ENCODE measurements around the gene CD2AP.
"Not testable (repeated sequence)": the region's sequence is repeated elsewhere in the genome, so short reads cannot be mapped to it uniquely, and the experiment has no call there.

The CD2AP gene

DNA sequence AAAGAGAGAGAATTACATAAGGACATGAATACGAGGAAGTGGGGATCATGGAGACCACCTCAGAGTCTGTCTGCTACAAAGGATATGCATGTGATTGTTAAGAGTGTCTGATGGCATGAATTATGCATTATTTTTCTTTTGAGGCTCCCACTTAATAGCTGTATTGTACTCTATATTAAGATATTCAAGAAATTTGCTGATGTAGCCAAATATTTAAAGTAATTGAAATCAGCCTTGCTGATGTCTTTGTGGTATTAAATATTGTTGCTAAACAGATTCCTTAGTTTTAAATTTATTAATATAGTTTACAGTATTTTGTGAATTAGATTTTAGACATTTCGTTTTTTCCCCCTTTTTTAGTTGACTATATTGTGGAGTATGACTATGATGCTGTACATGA is 25.3 kb downstream of the CD2AP start:
- DNase-seq: no peak

- DNase-seq: no peak
Measured at GRCh38 chr6:47509937-47510336, 32.3 kb downstream of the CD2AP start.

- DNase-seq: no peak
Measured at GRCh38 chr6:47512872-47513271, 35.3 kb downstream of the CD2AP start.

DNA sequence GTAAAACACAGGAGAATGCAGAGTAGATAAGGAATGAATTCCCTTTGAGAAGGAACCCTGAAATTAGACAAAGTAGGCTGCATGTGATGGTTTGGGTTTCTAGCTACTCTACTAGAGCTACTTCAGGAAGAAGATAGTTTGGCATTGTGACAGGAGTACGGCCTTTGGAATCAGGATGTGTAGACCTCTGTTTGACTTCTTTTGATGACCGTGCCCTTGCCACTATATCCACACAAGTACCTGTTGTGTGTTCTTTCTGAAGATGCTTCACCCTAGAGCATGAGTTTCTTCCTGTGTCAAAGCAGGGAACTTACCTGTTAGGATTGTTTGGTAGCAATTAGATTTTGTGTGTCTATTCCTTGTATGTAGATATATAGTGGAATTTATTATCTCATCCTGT is 41.7 kb downstream of the CD2AP start:
- no peak for DNase-seq

DNA sequence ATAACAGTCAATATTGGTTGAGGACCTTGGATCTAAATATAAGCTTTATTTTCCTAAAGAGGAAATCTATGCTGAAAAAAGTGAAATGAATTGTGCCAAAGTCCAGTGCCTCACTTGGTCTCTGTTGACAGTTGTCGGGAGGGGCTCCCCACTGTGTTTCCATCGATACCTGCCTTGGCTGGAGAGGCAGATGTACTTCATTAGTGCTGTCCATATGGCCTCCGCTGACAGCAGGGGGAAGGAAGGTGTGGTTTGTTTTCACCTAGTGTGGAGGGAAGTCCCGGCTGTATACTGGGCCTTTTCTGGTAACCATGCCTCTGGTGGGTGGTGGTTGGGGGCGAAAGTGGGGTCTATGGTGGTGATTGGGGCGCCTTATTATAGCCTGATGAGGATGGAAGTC is 42.7 kb downstream of the CD2AP start:
- DNase-seq: no peak

DNA sequence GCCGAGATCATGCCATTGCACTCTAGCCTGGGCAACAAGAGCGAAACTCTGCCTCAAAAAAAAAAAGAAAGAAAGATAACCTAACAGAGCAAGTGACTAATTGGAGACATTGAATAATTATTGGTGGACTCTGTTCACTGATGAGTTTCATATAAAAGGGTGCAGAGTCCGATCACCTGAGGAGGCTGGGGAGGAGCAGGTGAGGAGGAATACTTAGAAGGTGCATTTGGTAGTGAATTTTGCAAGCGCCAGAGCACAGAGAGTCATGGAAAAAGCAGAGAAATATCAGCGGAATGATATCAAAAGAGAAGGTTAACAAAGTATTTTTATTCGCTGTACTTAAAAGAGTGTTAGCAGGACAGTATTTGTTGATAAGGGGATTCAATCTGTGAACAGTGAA is 44.4 kb downstream of the CD2AP start:
- no peak for DNase-seq

- DNase-seq: no peak
Measured at GRCh38 chr6:47524136-47524845, 46.7 kb downstream of the CD2AP start.

GRCh38 chr6:47525330-47526057 is 47.9 kb downstream of the CD2AP start:
- no peak for DNase-seq

- DNase-seq: no peak
Measured at GRCh38 chr6:47527274-47527673, 49.7 kb downstream of the CD2AP start.

GRCh38 chr6:47529734-47530133 is 52.1 kb downstream of the CD2AP start:
- no peak for DNase-seq

DNA sequence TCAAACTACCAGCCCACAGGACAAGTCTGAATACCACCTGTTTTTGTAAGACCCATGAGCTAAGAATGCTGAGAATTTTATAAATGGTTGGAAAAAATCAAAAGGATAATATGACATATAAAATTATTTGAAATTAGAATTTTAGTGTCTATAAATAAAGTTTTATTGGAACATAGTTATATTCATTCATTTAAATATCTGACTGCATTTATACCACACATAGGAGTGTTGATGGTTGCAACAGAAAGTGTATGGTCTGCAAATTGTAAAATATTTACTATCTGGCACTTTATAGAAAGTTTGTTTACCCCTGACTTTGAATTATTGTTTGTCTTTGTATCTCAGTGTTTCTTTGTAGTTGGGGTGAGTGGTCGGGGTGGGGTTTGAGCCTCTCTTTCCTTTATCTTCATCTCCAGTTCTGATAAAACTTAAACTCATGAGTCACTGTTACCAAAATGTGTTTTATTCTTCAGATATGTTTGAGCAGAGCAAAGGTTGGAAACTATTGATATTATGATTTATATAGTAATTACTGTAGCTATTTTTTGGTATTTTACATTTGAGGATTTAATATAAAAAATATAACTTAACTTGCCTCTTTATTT is 55.5 kb downstream of the CD2AP start:
- no peak for DNase-seq

DNA sequence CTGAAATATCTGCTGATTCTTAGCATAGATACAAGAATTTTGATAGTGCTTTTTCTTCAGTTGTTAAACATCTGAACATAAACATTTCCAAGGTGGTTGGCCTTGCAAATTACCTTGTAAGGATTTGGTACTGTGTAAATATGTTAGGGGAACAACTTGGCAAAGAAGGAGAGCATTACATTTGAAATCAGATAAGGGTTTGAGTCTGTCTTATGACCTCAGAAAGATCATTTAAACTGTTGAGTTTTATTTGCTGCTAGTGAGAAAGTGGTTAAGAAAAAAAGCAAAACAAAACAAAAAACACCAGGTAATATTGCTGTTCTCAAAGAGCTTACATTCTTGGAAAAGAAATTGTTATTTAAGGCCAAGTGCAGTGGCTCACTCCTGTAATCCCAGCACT is 56.5 kb downstream of the CD2AP start:
- DNase-seq: no peak

DNA sequence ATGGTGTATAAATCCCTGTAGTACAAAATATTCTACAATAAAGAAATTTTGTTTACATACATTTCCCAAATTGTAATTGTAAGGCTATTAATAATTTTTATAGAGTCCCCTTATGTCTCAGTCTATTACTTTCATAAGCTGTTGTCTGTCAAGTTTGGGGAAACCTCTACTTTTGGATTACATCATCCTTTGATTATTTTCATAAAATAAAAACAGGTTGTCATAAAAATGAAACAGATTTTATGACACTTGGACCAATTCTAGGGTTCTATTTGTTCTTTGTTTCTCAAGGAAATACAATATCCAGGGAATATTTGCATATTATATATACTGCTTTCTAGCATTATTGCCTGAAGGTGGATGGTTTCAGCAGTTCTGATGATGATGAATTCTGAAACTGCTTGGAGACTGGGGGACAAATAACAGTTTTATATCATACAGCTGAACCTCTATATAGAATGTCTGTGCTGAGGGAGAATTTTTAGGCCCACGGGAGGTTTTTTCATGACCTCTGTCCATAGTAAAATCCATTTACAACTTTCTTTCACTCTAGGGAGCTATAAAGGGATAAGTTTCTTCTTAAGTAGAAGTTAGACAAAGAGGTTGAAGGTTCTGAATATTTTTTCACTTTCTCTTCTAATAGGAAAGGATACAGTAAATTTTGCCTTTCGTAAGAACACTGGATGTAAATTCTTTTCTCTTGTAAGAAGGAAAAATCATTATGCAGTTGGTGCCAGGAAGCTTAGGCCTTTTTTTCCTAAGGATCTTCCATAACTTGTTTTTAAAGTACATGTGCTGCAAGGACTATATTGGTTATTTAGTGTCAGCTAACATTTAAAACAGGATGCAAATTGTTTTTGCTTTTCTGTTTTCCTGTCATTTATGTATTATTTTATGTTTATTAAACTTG is 58.0 kb downstream of the CD2AP start:
- no peak for DNase-seq

DNA sequence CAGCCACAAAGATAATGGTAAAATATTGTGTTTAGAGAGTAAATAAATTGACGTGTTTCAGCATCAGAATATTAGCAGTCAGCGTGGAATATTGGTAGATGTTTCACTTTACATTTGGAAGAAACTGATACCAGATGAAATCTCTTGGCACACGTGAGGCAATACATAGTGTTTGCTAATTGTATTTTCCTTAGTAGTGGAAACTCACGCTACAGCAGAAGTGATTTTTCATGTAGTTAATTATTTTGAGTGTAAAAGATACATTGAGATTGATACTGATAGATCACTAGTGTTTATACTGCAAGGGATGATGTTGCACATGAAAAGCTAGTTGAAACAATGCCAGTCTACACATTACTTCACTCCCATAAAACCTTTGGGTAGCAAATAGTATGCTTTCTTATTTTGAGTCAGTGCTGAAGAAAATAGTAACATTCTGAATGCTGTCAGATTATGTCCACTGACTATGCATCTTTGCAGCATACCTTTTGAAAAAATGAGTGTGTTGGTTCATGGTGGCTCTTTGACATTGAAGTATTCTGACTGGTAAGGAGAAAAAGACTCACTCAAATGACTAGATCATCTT is 59.3 kb downstream of the CD2AP start:
- DNase-seq: no peak

- no peak for DNase-seq
Measured at GRCh38 chr6:47545223-47545622, 67.6 kb downstream of the CD2AP start.

DNA sequence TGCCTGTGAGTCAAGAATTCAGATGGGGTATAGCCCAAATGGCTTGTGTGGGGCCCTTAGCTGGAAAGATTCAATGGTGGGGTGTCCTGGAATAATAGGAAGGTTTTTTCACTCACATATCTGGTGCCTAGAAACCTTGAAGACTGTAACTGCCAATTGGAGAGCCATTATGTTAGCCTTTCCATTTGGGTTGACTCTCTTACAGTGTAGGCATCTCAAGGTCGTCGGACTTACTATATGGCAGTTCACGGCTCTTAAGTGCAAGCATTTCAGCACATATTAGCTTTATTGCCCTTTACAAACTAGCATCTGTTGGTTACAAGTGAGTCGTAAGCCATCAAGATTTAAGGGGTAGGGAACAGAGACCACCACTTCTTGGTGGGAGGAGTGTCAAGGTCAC is 74.1 kb downstream of the CD2AP start:
- DNase-seq: no peak

- DNase-seq: no peak
Measured at GRCh38 chr6:47552319-47552718, 74.7 kb downstream of the CD2AP start.

DNA sequence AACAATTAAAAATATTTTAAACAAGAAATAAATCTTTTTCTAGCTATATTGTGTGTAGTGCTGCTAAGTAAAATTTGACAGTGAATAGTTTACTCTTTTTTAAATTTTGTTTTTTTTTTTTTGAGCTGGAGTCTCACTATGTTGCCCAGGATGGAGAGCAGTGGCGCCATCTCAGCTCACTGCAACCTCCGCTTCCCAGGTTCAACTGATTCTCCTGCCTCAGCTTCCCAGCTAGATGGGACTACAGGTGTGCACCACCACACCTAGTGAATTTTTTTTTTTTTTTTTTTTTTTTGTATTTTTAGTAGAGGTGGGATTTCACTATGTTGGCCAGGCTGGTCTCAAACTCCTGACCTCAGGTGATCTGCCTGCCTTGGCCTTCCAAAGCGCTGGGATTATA is 75.7 kb downstream of the CD2AP start:
- DNase-seq: not testable (repeated sequence)

- DNase-seq: not testable (repeated sequence)
Measured at GRCh38 chr6:47556459-47556858, 78.9 kb downstream of the CD2AP start.

- DNase-seq: no peak
Measured at GRCh38 chr6:47563162-47563561, 85.6 kb downstream of the CD2AP start.

GRCh38 chr6:47566602-47567001 is 89.0 kb downstream of the CD2AP start:
- DNase-seq: not testable (repeated sequence)

DNA sequence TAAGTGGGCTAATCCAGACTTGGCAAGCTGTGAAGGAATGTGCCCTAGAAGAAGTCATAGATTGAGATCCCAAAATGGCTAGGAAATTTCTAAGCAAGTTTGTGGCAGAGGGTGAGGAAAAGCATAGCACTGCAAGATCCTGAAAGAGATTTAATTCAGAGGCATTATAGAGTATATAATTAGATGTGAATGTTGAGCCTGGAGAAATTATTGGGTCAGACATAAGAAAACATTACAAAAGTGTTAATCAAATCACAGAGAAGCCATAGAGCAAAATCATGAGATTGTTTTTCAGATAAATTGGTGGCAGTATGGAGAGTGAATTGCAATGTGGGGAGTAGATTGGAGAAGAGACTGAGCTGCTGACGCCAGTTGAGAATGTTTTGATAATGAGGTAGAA is 90.0 kb downstream of the CD2AP start:
- no peak for DNase-seq

DNA sequence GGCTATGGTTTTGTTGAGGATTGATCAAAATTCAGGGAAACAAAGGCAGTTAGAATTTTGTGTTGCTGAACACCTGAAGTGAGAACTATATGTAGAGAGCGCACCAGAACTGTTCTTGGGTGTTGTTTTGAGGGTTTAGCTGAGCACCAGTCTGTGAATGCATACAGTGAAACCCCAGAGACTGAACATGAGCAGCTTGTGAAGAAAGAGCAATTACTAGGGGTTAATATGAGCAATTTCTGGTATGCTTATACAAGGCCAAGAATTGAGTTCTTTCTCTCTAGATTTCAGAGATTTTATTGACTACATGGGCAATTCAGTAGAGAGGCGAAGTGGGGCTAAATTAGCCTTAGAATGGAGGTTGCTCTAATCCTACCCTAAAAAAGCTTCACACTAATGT is 93.9 kb downstream of the CD2AP start:
- no peak for DNase-seq

All from CD4-positive, alpha-beta T cell treated with Interferon gamma for 1 hour (primary cell).